Left lobe of liver (tissue), 2 donors: ENCODE measurements around the gene ZFP57. TPM values are rescaled to one million over a fixed set of nuclear protein-coding genes. Genes with fewer than 3 reads are reported as not detected.
A peak's percentile ranks its signal among the peaks of the same experiment; 100 is the strongest.
"Not testable (repeated sequence)": the region's sequence is repeated elsewhere in the genome, so short reads cannot be mapped to it uniquely, and the experiment has no call there.

Experiments
- ATAC-seq: fragments of 200-7000 bp; cut with Tn5 transposase; one replicate; pipeline ENCODE4 v1.9.1; 2020; ENCODE audit warnings: mild to moderate bottlenecking, moderate library complexity
- DNase-seq: peaks from one replicate; pipeline ENCODE4 v3.0.0-alpha.2; 2020; ENCODE audit warnings: low spot score
- total RNA-seq: library from RNA; stranded (reverse); gene quantifications from one replicate; pipeline ENCODE4 v1.2.1, GENCODE V29; 2021
- donor health status: DM: no; HTN: no; CAD: no; lungs with moderate emphysema.
- donor health status: DM: no; HTN: yes; CAD: no.

ZFP57 gene
- total RNA-seq, 1 donor from 2014 or later = not detected

GRCh38 chr6:29696147-29697125 lies 15.5 kb upstream of the ZFP57 start:
- DNase-seq (no peak), ATAC-seq (peak; percentile 79)

DNA sequence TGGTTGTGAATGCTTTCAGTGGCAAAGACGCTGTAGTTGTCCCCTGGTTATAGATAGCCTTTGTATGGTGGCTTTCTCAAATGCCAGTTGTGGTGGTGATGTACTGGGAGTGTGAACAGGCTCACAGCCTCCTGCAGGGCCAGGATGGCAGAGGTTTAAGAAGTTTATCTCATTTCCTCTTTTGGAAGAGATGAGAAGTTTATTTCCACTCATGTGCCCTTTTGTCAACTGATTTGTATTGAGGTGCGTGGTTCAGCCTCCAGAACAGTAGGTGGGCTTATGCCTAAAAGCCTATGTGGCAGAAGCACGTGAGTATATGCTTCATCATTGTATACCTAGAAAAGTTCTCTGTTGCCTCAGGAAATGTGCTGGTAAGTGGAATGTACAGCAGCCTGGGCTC lies 13.7 kb upstream of the ZFP57 start:
- no peak for ATAC-seq
- DNase-seq = no peak

GRCh38 chr6:29685718-29686326 lies 4.9 kb upstream of the ZFP57 start:
- ATAC-seq (no peak), DNase-seq (no peak)

- ATAC-seq (no peak), DNase-seq (no peak)
Measured at GRCh38 chr6:29681811-29682210, 859 bp upstream of the ZFP57 start.

DNA sequence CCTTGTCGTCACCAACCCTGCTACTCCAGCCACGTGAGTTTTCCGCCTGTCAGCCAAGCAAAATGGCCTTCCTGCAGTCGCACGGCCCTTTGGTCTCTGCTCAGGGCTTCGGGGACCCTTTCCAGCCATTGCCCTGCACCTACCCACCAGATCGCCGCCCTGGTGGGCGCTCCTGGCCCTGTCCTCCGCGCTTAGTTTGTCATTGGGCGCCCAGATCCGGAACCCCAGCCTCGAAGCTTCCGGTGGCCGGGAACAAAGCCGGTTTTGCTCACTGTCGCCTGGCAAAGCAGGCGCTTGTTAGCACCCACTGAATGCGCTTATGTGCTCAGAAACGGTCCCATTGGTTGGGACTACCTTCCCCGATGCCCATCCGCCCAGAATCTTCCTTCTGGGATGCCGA lies 536 bp downstream of the ZFP57 start:
- DNase-seq = no peak

DNA sequence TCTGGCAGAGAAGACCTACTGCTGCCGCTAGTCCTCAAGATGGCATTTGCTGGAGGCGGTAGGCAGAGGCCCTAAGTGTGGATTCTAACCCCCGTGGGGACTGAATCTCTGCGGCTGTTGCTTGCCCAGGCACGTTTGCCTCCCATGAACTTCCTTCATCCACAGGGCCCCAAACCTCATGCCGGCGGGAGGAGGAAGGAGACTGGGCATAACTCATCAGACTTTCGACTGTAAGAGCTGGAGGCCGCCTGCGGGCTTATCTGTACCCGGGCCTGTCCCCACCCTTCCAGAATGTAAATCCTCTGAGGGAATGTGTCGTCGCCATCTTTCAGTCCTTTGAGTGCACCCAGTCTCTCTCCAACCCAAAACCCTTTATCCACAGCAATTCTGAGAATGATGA lies 990 bp downstream of the ZFP57 start:
- ATAC-seq (no peak), DNase-seq (no peak)

More for the DNA sequence above, 536 bp downstream of the ZFP57 start:
- no peak for ATAC-seq

GRCh38 chr6:29678114-29678513 lies 2.8 kb downstream of the ZFP57 start:
- DNase-seq (no peak), ATAC-seq (no peak)

DNA sequence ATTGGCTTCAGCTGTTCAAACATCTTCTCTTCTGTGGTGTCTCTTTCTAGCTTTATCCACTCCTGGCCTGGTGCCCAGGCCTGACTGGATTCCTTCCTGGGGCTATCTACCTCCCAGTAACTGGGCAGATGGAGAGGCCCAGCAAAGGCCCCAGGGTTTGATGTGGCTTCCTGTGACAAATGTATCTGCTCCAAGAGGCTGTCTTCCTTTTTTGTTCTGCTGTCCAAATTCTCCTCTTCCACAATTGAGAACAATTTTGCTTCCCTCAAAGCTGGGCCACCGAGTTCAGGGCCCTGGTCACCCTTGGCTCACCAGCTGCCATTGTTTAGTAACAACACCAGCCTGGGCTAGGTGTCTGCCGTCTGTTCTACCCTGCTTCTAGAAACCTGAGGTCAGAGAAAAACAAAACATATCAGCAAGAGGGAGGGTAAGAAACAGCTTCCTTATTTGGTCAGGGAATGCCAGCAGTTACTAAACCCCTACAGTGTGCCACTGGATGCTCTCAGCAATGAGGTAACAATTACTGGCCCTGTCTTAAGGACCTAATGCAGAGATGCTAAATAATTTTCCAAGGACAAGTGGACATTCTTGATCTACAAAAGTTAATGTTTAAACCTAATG lies 3.9 kb downstream of the ZFP57 start:
- DNase-seq (no peak), ATAC-seq (no peak)

DNA sequence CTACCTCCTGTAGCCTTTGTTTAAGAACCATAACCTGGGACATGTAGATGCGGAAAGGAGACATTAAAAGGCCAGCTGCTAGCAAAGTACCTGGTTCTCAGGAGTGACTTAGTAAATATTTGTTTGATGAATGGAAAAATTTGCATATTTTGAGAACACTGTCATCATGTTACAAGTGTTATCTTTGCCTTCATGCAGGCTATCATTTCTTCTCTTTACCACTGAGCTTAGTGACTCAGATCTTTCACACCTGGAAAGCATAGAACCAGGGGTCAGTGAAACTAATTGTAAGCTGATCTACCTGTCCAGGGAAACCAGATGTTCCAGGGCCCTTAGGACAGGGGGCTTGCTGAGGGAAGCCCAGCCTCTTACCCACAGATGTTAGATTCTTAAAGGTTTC lies 5.4 kb downstream of the ZFP57 start:
- no peak for DNase-seq

DNA sequence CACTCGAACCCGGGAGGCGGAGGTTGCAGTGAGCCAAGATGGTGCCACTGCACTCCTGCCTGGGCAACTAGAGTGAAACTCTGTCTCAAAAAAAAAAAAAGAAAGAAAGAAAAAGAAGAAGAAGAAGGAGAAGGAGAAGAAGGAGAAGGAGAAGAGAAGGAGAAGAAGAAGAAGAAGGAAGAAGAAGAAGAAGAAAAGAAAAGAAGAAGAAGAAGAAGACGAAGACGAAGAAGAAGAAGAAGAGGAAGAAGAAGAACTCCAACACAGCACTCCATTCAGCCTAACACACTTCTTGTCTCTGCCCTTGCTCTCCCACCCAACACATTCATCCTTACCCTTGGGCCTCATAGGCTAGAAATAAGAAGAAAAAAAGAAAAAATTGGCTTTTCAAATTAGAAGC lies 6.9 kb downstream of the ZFP57 start:
- ATAC-seq (no peak), DNase-seq (no peak)

More for the DNA sequence above, 5.4 kb downstream of the ZFP57 start:
- ATAC-seq = no peak

- ATAC-seq (no peak), DNase-seq (no peak)
Measured at GRCh38 chr6:29673161-29673560, 7.8 kb downstream of the ZFP57 start.

GRCh38 chr6:29672116-29672515 lies 8.8 kb downstream of the ZFP57 start:
- not testable (repeated sequence) for ATAC-seq, DNase-seq

GRCh38 chr6:29671026-29671425 lies 9.9 kb downstream of the ZFP57 start:
- ATAC-seq (no peak), DNase-seq (no peak)

GRCh38 chr6:29667158-29667557 lies 13.8 kb downstream of the ZFP57 start:
- no peak for DNase-seq
- ATAC-seq = no peak

DNA sequence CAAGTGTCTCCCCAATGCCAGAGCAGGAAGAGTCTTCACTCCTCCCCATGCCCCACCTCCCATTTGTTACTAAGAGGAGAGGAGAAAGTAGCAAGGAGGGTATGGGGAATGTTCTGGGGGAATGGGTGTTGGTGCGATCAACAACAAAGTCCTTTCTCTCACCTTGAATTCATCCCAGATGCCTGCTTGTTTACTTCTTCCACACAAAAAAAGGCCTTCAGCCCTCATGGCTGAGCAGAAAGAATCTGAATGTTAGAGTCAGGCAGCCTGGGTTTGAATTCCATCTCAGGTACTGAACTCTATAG lies 14.2 kb downstream of the ZFP57 start:
- DNase-seq (no peak), ATAC-seq (no peak)

- ATAC-seq (no peak), DNase-seq (no peak)
Measured at GRCh38 chr6:29665942-29666825, 14.8 kb downstream of the ZFP57 start.

DNA sequence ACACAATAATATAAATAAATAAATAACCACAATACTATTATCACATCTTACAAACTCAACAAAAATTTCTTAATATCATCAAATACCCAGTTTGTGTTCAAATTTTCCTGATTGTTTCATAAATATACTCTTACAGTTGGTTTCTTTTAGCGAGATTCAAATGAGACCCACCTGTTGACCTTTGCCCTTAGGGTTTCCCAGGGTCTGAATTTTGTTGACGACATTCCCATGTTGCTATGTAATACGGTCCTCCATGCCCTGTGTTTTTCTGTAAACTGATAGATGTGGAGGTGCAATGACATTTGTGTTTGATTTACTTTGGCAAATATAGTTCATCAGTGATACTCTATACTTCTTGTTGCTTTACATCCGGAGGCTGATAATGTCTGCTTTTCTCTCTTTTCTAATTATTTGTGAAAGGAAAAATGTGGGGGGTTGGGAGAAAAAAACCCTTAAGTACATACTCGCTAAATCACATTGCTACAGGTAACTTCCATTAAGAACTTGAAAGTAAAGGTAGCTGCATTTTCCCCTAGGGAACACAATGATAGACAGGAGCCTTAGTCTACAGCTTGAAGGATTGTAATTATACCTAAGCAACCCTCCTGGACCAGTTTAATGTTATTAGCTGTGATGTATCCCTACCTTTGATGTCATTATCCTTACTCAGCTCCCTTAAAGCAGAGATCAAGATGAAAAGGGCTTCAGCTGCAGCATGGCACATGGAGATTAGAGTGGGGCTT lies 17.5 kb downstream of the ZFP57 start:
- ATAC-seq = no peak
- DNase-seq = no peak

GRCh38 chr6:29661502-29662141 lies 19.3 kb downstream of the ZFP57 start:
- ATAC-seq, DNase-seq: not testable (repeated sequence)

GRCh38 chr6:29661071-29661470 lies 19.9 kb downstream of the ZFP57 start:
- no peak for ATAC-seq
- no peak for DNase-seq

DNA sequence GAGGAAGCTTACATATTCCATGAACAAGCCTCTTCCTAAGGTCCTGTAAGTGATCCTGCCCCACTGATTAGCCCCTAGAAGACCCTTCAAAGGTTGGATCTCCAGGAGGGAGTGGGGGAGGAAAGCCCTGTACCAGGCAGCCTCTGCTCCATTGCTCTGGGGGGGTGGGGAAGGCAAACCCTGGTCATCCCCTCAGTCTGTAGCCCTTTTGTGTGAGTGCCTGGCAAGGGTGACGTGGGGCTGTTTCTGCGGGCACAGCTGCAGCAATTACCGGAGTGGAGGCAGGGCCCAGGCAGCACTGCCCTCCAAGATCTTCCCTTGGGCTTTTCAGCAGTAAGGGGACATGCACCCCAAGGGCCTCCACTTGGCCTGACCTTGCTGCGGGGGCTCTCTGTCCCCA lies 24.2 kb downstream of the ZFP57 start, which contains the start of gene MOG:
MOG (plus strand) TSS at position 295 of the 400 bp plus-strand sequence. CDS start 118 bp downstream, outside the sequence.
- no peak for DNase-seq
- no peak for ATAC-seq
